HG02571 (cell line): Measurements from ENCODE around the gene NCAN.
"Not testable (repeated sequence)": the region's sequence is repeated elsewhere in the genome, so short reads cannot be mapped to it uniquely, and the experiment has no call there.

Experiments
- ATAC-seq: cut with Tn5 transposase; IDR thresholded peaks from one replicate; pipeline ENCODE4 v1.9.1; 2021; ENCODE audit warnings: mild to moderate bottlenecking, moderate library complexity; ENCODE audit not compliant: unreplicated experiment

Gene NCAN

DNA sequence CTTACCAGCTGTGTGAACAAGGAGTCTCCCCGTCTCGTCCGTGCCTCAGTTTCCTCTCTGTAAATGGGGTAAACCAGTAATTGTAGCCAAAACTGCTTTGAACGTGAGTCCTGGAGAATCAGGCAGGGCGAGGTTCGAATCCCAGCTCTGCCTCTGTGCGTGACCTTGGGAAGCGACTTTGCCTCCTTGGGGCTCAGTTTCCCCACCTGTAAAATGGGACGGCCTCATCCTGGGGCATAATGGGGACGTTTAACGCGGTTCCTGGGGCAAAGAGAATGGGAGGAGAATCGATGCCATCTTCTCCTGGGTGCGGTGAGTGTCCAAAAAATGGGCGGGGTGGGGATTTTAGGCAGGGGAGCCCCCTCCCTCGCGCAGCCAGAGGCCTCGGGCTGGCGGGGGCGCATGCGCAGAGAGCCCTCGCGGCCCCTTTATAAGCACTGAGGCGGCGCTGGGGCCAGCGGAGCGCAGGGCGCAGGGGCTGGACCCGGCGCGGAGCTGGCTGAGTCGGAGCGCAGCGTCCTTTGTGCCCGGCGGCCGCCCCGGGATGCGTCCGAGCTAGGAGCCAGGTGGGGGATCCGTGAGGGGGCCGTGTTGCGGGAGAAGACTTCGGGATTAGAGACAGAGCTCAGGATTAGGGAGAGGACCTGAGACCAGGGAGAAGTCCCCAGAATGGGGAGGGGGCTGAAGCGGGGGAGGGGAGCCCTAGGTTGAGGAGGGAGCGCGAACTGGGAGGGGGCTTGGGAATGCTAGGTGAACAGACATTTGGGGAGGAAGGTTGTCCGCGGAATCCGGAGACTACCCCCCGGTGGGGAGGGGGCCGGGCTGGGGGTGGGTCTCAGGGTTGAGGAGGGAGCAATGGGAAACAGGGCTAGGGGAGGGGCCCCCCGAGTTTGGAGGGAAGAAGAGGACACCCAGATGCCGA, at the start of gene NCAN:
Gene NCAN, plus strand, starts transcription at position 460 of the 922 bp plus-strand sequence. CDS start 4,996 bp downstream, outside the sequence.
- ATAC-seq, result no peak

DNA sequence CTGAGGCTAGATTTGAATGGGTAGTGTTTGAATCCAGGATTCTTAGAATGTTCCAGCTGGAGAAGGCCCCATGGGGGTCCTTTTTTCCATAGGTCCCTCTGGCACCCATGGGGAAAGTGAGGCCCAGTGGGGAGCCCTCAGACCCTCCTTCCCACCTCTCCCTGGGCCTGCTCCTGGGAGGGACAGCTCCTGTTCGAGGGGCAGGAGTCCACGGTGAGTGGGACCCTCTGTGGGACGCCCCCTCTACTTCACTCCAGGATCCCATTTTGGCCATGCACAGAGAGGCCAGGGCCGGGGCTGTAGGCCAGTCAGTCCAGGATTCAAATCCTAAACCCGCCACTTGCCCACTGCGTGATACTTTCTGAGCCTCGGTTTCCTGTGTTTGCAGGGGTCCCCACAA, 49.3 kb upstream of the NCAN start:
- ATAC-seq, result no peak

DNA sequence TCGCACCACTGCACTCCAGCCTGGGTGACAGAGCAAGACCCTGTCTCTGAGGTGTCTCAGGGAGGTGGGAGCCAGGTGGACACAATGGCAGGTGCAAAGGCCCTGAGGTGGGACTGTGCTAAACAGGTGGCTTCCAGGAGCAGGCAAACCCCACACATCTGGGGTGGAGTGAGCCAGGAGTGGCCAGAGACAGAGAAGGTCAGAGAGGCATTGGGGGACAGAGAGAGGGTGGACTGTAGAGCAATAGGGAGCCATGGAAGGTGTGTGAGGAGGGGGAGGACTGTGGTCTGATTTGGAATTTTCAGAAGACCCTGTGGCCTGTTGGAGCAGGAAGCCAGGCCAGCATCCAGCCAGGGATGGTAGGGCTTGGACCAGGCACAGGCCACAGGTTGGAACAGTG, 46.4 kb upstream of the NCAN start:
- ATAC-seq, result no peak

DNA sequence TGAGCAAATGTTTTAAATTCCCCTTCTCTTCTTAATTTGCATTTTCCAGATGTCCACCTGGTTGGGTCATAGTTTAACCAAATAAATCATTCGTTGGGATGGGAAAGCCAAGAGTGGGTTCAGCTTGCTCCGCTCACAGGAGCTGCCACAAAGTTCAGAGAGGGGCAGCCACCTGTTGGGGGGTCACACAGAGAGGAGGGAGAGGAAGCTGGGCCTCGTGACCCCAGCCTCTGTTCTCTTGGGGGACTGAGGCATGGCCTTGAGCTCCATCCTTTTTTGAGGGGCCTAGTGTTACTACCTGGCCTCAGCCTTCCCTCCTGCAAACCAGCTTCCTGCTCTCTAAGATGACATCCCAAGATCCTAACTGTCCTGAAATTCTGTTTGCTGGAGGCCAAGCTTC, 44.1 kb upstream of the NCAN start:
- ATAC-seq, result no peak

DNA sequence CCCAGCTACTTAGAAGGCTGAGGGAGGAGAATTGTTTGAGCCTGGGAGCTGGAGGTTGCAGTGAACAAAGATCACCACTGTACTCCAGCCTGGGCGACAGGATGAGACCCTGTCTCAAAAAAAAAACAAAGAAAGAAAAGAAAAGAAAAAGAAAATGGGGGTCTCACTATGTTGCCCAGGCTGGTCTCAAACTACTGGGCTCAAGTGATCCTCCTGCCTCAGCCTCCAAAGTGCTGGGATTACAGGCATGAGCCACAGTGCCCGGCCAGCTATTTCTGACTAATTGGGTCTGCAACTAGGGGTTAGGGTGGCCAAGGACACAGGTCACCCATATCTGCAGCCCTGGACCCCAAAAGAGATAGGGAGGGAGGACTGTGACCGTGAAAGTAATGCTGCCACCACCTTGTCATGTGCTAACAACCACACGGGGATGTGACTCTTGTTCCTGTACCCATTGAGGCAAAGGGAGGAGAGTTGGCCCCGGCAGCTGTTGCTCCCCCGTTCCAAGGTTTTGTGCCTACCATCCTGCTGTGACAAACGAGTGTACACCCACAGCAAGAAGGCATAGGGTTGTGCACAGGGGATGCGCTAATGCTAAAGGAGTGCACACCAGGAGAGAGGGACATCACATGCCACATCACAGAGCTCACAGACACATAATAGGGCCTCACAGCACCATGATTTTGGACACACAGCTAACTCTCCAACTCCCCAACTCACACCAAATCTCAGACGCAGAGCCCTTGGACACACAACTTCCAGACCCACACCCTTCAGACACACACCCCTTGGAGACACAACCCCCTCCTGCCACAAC, 42.3 kb upstream of the NCAN start:
- ATAC-seq, result no peak

DNA sequence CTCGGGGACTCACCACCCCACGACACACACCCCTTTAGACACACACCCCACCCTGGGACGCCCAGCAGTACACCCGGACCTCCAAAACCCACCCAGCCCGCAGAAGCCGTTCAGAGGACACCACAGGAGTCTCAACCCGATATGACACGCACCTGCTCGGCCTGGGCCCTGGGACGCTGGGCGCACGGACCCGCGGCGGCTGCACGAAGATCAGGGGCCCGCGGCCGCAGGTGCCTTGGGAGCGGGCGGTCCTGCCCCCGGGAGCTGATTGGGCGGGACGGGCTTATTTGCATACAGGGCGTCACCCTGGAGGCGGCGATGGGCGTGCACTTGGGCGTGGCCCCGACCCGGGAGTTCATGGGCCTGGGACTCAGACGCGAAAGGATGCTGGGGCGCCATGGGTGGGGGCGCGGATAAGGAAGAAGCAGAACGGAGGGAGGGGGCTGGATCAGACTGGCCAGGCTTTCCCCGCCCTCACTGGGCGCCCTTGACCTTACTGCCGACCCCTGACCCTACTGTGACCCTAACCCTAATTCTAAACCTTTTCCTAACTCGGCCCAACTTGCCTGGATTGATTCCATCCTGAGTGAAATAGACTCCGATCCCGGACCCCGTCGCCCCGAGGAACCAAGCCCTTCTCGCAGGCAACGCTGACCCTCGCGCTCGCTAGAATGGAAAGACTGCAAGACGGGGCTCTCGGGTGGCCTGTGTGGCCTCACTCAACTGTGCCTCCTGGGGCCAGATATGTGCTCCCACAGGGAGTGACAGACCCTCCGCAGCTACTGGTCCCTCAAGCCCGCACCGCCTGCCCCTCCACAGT, 41.5 kb upstream of the NCAN start, which contains the start of gene MEF2B:
Gene MEF2B, minus strand, starts transcription at position 211 of the 820 bp plus-strand sequence. CDS start 19,528 bp downstream, outside the sequence.
- peak; percentile 86 for ATAC-seq

DNA sequence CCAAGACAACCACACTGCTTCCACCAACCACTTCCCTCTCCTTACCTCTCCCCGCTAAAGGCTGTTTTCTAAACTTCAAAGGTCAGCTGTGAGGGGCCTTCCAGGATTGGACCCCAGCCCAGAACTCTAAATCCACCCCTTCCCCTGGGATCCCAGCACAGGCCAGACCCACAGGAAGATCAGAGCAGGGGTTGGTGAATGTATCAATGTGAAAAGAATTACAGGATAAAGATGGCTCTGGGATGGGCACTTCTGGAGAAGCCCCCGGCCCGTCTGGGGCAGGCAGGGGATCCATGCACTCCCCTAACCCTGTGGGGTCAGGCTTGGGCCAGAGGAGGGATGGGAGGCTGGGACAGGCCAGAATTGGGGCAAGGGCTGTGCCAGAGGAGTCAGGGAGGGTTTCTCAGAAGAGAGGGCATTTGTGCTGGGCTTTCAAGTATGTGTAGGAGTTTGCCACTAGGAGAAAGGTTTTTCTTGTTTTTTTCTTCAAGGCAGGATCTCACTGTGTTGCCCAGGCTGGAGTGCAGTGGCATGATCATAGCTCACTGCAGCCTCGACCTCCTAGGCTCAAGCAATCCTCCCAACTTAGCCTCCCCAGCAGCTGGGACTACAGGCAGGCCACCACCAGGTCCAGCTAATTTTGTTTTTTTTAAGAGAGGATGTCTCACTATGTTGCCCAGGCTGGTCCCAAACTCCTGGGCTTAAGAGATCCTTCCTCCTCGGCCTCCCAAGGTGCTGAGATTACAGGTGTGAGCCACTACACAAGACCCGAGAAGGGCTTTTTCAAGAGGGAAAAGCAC, 40.7 kb upstream of the NCAN start:
- no peak for ATAC-seq

GRCh38 chr19:19171821-19172532, 39.8 kb upstream of the NCAN start:
- ATAC-seq, result no peak

GRCh38 chr19:19173243-19173642, 38.5 kb upstream of the NCAN start:
- not testable (repeated sequence) for ATAC-seq

GRCh38 chr19:19176950-19177349, 34.8 kb upstream of the NCAN start:
- ATAC-seq, result no peak

- no peak for ATAC-seq
Observed at GRCh38 chr19:19179548-19180441, 32.0 kb upstream of the NCAN start.

GRCh38 chr19:19181488-19181998, 30.2 kb upstream of the NCAN start:
- no peak for ATAC-seq

- no peak for ATAC-seq
Observed at GRCh38 chr19:19185853-19186740, 25.7 kb upstream of the NCAN start.

GRCh38 chr19:19186742-19187141, 25.0 kb upstream of the NCAN start:
- ATAC-seq, result no peak

DNA sequence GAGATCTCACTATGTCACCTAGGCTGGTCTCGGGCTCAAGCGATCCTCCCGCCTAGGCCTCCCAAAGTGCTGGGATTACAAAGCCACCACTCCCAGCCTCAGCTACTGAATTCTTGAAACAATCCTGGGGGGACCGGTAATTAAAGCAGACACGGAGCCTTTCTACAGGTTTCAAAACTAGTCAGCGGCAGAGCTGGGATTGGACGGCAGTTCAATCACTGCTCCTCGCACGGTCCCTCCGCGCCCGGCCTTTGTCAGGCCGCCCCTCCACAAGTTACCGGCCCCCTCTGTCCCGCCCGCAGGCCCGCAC, 20.0 kb upstream of the NCAN start:
- ATAC-seq, result no peak

GRCh38 chr19:19192078-19192882, 19.5 kb upstream of the NCAN start, which contains the start of the genes BORCS8 and RFXANK:
BORCS8 (minus strand) TSS chr19:19192152; CDS start chr19:19192117, 35 bp downstream.
RFXANK (plus strand) TSS chr19:19192258; CDS start chr19:19193947, 1,689 bp downstream.
- peak; percentile 78 for ATAC-seq
